ENCODE data around the gene GXYLT2.
"Not testable (repeated sequence)": the region's sequence is repeated elsewhere in the genome, so short reads cannot be mapped to it uniquely, and the experiment has no call there.

The GXYLT2 gene

GRCh38 chr3:72892870-72893269, 5.0 kb downstream of the GXYLT2 start:
- DNase-seq: no peak

DNA sequence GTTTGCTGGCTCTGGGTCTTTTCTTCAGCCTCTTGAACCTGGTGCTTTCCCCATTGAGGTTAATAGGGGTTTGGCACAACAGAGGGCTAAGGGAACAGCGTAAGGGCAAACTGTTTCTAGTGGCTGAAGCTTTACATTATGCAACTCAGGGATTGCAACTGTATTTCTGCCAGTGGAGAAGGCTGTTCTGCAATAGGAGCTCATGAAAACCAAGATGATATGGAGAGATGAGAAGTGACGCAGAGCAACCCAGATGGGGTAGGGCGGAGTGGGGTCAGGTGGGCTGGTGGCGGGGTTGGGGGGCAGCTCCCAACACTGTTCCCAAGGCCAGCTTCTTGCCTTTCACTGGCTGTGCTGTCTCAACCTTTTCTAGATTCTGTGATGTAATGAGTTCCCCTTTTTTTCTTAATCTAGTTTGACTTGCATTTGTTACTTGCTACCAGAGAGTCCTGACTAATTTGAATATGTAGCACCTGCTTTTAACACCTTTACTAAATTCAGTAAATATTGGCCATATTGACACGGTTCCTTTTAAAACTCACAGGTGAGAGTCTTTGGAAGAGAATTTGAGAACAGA, 7.2 kb downstream of the GXYLT2 start:
- no peak for DNase-seq

DNA sequence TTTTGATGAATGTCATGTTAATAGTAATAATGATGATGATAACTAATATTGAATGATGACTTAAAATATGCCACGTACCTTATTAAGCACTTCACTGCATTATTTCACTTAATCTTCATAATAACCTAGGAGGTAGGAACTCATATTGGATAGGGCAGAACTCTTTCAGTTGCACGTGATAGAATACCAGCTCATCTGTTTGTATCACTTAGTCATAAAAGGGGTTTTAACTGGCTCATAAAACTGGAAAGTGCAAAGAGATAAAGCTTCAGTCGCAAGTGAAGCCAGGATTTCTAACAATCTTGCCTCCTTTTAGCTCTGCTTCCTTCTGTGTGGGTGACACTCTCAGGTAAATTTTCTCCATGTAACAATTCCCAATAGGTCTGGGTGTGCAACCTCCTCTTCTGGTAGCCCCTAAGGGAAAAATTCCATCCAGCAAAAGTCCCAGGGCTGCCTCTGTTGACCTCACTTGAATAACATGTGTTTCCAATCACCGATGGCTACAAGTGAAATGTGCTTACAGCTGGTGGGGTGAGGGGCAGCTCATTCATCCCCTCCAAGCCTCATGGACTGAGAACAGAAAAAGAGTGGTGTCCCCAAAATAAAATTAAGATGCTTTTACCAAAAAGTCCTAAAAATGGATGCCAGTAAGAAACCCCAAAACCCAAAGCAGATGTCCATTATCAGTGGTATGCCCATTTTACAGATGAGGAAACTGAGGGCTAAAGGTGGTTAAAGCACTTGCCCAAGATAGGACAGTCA, 9.3 kb downstream of the GXYLT2 start:
- no peak for DNase-seq

GRCh38 chr3:72897758-72898007, 9.8 kb downstream of the GXYLT2 start:
- no peak for DNase-seq

DNA sequence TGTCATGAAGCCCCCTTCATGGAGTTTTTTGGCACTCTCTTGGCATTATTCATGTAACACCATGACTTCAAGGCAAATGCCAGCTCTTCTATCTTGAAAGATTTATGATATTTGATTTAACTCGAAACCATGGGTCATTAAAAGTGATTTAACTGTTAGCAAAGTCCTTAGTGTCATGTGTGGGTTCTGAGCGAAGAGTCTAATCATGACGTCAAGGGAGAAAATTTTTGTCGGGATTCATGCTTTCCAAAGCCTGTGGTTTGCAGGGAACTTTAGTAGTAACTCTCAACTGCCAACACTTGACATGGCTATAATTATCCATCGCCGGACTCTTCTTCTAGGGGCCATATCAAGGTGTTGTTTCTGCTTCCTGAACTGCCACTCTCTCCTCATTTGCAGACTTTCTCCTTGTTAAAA, 11.5 kb downstream of the GXYLT2 start:
- no peak for DNase-seq

DNA sequence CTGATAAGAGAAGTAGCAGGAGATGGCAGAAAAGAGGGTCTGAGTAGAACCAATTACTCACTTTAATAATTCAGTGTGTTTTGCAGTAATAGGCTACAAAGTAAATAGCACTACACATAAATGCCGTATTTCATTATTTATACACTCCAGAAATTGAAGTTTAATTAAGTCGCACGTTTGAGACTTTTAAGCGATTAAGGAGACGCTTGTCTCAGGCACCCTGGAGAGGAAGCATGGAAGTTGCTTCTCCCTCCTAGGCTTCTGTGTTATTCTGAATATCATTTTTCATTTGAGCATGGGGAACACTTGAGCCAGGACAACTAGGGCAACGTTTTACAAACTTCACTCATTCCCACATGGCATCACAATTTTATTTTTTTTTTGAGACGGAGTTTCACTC, 12.2 kb downstream of the GXYLT2 start:
- no peak for DNase-seq

DNA sequence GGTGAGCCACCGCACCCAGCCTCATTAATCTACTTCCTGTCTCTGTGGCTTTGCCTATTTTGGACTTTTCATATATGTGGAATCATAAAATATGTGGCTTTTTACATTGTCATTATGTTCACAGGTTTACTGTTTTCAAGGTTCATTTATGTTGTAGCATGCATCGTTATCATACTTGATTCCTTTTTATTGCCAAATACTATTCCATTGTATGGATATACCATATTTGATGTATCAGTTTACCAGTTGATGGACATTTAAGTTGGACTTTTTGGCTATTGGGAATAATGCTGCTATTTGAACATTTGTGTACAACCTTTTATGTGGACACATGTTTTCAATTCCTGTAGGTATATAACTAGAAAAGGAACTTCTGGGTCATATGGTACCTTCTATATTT, 14.0 kb downstream of the GXYLT2 start:
- DNase-seq: no peak

DNA sequence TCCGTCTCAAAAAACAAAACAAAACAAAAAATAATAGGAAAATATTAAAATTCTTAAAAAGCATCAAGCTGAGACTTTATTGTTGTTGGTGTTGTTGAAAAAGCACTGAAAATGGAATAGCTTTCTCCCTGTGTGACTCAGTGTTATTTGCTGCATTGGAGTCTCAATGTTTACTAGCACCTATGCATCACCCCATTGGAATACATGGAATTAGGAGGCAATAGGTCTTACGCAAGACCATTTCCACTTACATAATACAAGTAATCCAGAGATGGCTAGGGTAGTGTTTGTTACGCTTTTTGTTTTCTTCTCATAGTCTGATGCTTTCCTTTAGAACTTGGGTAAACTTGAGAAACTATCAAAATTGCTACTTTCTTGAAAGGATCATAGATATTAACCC, 15.2 kb downstream of the GXYLT2 start:
- no peak for DNase-seq

DNA sequence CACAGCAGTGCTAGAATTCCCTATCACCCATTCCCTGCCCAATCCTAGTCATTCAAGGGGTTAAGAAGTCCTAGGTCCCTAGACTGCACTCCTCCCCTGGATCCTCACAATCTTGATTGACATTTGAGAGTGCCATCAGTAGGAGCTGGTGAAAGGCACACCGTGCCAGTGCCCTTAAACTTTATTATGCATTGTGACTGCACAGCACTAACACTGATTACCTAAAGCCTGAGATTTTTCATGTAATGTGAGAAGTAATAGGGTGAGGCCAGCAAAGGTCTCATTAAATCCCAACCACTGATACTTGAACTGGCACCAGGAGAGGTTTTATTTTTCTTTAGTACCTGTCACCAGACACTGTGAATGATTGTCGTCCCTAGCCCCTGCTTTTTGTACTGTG, 16.3 kb downstream of the GXYLT2 start:
- no peak for DNase-seq

- no peak for DNase-seq
Measured at GRCh38 chr3:72906154-72906553, 18.3 kb downstream of the GXYLT2 start.

- no peak for DNase-seq
Measured at GRCh38 chr3:72907131-72907711, 19.4 kb downstream of the GXYLT2 start.

- no peak for DNase-seq
Measured at GRCh38 chr3:72907731-72908620, 20.1 kb downstream of the GXYLT2 start.

DNA sequence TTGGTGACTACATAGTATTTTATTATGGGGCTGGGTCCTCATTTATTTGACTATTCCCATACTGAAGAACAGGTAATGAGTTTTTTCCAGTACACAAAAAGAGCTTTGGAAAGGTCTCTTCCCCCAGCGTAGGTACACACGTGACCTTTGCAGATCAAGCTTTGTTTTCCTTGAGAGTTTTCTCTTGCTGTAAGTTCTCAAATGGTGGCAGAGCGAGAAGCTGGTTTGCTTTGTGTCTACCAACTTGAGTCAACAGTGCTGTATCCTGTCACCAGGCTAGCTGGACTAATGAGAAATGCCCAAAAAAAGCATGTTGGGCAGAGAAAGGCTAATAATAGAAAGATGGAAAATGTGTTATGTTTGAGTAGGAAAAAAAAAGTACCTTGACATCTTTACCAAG, 21.7 kb downstream of the GXYLT2 start:
- no peak for DNase-seq

DNA sequence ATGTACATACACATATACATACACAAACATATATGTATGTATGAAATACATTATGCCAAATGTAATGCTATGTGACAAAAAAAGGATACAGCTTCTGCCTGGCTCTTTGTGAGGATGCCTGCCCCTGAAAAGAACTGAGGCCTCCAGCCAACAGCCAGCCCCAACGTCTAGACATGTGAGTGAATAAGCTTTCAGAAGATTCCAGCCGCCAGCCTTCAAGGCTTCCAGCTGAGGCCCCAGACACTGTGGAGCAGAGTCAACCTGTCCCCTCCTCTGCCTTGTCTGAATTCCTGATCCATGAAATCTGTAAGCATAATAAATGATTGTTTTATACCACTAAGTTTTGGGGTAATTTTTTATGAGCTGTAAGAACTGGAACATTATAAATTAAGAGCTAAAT, 24.7 kb downstream of the GXYLT2 start:
- no peak for DNase-seq

- no peak for DNase-seq
Measured at GRCh38 chr3:72914383-72914782, 26.5 kb downstream of the GXYLT2 start.

GRCh38 chr3:72916250-72916649, 28.4 kb downstream of the GXYLT2 start:
- no peak for DNase-seq

GRCh38 chr3:72919520-72919919, 31.7 kb downstream of the GXYLT2 start:
- no peak for DNase-seq

DNA sequence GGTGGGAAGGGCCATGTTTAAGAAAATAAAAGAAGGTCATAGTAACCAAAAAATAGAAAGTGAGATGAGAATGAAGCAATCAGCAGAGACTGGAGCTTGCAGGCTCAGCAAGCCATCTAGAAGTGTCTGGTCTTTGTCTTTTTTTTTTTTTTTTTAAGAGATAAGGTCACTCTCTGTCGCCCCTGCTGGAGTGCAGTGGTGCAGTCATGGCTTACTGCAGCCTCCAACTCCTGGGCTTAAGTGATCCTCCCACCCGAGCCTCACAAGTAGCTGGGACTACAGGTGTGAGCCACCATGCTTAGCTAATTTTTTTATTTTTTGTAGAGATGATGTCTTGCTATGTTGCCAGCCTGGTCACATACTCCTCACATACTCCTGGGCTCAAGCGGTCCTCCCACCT, 36.2 kb downstream of the GXYLT2 start:
- DNase-seq: no peak

GRCh38 chr3:72928781-72929735, 41.2 kb downstream of the GXYLT2 start:
- not testable (repeated sequence) for DNase-seq

DNA sequence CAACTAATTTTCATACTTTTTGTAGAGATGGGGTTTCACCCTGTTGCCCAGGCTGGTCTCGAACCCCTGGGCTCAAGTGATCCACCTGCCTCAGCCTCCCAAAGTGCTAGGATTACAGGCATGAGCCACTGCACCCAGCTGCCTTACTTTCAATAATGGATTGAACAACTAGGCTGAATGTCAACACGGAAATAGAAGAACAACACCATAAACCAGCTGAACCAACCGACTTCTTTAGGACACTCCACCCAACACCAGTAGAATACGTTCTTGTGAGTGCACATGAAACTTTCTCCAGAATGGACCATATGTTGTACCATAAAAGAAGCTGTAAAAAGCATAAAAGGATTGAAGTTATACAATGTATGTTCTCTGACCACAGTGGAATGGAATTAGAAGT, 42.9 kb downstream of the GXYLT2 start:
- DNase-seq: no peak

DNA sequence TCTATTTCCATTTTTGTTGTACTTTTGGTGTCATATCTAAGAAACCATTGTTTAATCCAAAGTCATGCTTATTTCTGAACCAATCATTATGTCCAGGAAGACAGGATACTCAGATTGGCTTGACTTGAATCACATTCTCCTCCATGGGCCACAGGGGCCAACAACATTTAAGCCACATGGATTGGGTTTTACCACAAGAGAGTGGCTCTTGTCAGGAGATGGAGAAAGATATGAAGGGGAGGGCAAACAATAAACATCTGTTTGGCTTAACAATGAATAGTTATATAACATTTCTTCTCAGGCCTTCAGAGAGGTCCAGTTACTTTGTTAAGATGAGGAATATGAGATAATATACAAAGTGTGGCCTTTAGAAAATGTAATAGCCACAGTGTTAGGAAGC, 44.6 kb downstream of the GXYLT2 start:
- DNase-seq: no peak

DNA sequence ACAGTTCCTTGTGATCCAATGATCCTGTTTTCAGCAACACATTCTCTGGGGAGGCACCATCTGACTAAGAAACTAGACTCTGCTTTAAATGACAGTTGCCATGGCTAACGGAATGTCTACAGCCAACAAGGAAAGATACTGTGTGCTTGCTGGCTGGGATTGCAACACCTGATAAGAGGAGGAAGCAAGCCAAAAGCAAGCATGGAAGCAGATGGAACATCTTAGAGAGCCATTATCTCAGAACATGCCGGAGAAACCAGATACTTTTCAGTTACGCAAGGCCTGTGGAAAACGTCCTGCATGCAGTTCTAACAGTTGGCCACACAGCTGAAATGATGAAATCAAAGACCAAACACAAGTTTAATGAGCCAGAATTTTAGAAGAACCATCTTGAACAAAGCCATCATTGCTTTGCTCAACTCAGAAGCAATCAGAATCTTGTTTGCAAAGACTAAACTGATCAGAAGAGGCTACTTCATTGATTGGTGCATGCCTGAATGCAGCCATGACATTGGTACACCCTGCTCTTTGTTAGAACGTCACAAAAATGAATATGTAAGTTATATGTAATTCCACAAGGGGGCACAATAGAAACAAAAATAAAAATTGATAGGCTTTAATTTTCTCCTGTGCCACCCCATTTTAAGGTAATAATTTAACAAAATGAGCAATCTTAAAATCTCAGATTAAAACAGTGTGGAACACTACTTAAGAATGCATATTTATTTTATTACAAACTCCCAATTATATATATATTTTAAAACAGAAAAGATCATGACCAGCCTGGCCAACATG, 50.8 kb downstream of the GXYLT2 start:
- DNase-seq: no peak

Measured in CD4-positive, alpha-beta T cell treated with Interleukin-15 for 1 hour (primary cell).